Measurements from ENCODE around the gene TRANK1.

GRCh38 chr3:36842275-36842674 lies 102.6 kb downstream of the TRANK1 start:
- TF ChIP-seq CTCF (IDR thresholded peaks at IDR 0.05) (no peak), POLR2A (IDR thresholded peaks at IDR 0.05) (no peak)

Measured in heart left ventricle (tissue), 13 donors.